ENCODE results near the gene SP4.

Gene SP4

GRCh38 chr7:21443149-21443841 is 15.4 kb downstream of the SP4 start:
- in situ Hi-C loops (cut with HindIII; ENCODE audit: low sequenced_read_pairs): no loop called here

- in situ Hi-C loops (cut with HindIII; ENCODE audit: low sequenced_read_pairs): no loop called here
These were observed 21.1 kb downstream of the SP4 start for GRCh38 chr7:21448974-21449373.

- in situ Hi-C loops (cut with HindIII; ENCODE audit: low sequenced_read_pairs): no loop called here
These were observed 22.2 kb downstream of the SP4 start for GRCh38 chr7:21450076-21450475.

- in situ Hi-C loops (cut with HindIII; ENCODE audit: low sequenced_read_pairs): no loop called here
These were observed 23.1 kb downstream of the SP4 start for GRCh38 chr7:21450941-21451340.

DNA sequence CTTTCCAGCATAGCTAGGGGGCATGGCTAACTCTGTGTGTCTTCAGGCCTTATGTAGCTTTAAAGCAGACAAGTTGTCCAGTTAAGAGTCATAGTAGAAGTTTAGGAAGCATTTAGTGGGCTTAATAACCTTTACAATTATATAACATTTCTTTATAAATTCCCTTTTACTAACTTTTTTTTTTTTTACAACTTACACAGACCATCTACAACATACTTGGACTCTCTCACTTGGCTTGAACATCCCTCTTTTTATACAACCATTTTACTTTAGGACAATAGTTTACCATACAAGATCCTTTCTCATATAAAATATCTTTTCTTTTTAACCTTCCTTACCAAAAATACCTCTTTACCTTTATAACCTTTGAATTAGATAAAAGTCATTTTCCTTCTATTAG is 26.3 kb downstream of the SP4 start:
- in situ Hi-C loops (cut with HindIII; ENCODE audit: low sequenced_read_pairs): no loop called here

DNA sequence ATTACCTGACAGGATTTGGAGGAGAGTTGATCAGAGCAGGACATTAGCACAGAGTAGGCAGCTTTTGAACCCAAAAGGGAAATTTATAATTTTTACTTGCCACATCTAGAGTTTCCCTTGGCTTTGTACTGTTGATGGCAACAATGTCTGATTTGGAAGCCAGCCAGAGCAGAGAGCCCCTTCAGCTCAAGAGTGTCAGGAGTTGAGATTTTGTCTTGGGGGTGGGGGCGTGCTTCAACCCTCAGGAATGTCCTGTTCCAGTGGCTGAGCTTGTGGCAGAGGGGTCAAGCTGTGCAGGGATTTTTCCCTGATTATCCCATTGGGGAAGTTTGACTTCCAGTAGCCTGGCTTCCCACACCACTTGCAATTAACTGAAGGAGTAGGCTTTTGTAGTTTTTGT is 27.0 kb downstream of the SP4 start:
- in situ Hi-C loops (cut with HindIII; ENCODE audit: low sequenced_read_pairs): no loop called here

GRCh38 chr7:21461282-21461681 is 33.4 kb downstream of the SP4 start:
- in situ Hi-C loops (cut with HindIII; ENCODE audit: low sequenced_read_pairs): no loop called here

DNA sequence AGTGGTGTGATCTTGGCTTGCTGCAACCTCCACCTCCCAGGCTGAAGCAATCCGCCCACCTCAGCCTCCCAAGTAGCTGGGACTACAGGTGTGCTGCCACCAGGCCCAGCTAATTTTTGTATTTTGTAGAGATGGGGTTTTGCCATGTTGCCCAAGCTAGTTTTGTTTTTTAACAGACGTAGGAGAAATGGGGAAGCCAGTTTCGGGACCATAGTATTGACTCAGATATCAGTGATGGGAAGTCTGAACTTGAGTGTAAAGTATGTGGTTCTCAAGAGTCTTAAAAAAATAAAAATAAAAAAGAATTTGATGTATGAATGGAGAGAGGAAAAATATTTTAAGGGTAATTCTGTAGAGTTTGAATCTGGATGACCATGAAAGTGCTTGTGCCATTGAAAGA is 34.2 kb downstream of the SP4 start:
- in situ Hi-C loops (cut with HindIII; ENCODE audit: low sequenced_read_pairs): no loop called here

- in situ Hi-C loops (cut with HindIII; ENCODE audit: low sequenced_read_pairs): no loop called here
These were observed 35.6 kb downstream of the SP4 start for GRCh38 chr7:21463524-21463923.

GRCh38 chr7:21468969-21469368 is 41.1 kb downstream of the SP4 start:
- in situ Hi-C loops (cut with HindIII; ENCODE audit: low sequenced_read_pairs): no loop called here

DNA sequence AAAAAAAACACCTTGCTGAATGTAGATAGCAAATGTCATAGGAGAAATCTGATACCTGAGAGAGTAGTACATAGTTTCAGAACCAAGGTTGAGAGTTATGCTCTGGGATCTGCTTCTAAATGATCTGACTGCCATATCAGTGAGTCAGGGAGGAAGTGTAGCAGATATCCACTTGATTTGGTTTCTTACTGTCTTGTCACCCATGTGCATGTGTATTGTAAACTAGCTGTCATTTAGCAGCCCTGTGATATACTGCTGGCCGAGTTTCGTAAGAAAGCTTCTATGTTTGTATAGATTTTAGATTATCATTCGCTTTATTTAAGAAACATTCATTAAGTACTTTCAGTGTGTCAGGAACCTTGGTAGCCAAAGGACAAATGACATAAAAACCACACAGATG is 42.0 kb downstream of the SP4 start:
- in situ Hi-C loops (cut with HindIII; ENCODE audit: low sequenced_read_pairs): no loop called here

- in situ Hi-C loops (cut with HindIII; ENCODE audit: low sequenced_read_pairs): no loop called here
These were observed 44.1 kb downstream of the SP4 start for GRCh38 chr7:21472029-21472428.

DNA sequence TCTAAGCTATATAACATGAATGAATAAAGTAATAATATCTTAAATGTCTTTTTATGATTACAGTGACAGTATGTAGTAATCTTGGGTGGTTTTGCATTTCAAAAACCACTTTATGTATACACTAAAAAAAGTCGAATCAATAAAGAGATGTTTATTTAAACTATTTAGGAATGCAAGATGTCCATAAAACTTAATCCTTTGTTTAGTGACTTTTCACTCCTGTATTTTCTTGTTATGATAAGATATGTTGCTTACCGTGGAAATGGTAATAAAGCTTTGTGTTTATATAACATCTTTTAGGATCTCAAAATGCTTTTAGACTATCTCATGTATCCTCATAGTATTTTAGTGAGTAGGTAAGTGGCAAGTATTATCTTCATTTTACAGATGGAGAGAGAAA is 48.5 kb downstream of the SP4 start:
- in situ Hi-C loops (cut with HindIII; ENCODE audit: low sequenced_read_pairs): no loop called here

DNA sequence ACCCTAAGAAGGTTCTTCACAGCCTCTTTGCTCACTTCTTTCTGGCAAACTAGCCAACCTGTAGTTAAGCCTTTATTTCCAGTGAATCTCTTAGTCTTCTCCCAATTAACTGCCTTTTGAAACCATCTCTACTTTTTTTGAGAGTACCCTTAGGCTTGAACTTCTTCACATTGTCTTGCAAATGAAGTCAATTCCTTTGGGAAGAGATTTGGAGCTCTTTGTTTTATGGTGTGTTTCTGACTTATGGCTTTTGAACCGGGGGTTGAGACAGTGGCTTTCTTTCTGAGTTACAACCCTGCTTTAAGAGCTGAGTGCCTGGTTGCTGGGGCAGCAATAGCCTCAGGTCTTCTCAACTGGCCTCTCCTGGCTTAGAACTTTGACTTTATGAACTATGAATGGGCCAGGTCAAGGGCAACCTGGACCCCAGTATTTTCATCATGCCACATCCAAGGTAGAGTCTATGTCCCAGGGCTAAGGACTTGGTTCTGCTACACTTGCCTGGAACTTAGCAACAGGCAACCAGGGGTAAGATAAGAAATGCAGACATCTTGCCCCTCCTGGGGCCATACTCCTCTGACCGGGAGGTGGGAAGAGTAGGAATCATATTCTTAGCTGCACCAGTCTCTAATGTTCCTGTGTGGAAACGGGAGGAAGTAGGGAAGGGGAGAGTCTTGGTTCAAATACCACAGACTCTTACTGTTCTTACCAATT is 53.0 kb downstream of the SP4 start:
- in situ Hi-C loops (cut with HindIII; ENCODE audit: low sequenced_read_pairs): no loop called here

DNA sequence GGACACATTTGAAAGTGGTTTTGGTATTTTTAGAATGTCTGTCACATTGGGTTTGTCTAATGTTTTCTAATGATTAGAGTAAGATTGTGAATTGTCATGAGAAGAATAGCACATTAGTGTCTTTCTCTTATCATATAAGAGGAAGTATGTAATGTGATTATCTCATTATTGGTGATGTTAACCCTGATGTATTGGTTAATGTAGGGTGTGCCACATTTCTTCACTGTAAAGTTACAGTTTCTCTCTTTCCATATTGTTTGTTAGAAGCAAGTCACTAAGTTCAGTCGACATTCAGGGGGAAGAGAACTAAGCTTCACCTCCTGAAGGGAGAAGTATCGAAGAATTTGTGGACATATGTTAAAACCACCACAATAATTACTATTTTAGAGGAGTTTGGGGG is 58.6 kb downstream of the SP4 start:
- in situ Hi-C loops (cut with HindIII; ENCODE audit: low sequenced_read_pairs): no loop called here

- in situ Hi-C loops (cut with HindIII; ENCODE audit: low sequenced_read_pairs): no loop called here
These were observed 67.8 kb downstream of the SP4 start for GRCh38 chr7:21495731-21496130.

DNA sequence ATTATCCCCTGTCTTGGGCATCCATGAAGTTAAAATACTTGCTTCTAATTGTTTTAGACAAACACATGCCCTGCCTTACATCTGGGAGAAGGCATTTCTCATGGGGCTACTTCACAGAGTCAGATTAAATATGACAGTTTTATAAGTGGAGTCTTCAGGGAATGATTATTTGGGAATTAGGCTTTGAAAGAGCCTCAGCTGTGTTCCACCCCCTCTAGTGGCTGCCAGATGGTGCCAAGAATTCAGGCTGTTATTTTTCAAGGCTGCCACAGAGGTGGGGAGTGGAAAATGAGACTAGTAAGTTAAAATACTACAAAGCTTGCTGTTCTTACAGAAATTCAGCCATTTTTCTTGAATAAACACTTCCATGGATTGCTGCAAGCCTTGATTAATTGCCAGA is 69.2 kb downstream of the SP4 start:
- in situ Hi-C loops (cut with HindIII; ENCODE audit: low sequenced_read_pairs): no loop called here

- in situ Hi-C loops (cut with HindIII; ENCODE audit: low sequenced_read_pairs): no loop called here
These were observed 72.4 kb downstream of the SP4 start for GRCh38 chr7:21500117-21500832.

DNA sequence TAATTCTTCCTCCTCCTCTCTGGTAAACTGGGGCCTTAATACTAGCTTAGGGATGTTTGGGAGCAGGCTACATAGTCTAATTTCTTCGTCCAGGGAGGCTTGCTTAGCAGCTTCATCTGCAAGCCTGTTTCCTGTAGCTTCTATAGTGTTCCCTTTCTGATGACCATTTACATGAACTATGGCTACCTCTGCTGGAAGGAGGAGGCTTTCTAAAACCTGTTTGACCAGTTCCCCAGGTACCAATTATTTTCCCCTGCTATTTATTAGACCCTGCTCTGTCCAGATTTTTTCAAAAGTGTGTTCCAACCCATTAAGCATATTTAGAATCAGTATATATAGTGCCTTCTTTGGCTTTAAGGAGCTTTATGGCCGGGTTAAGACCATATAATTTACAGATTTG is 76.1 kb downstream of the SP4 start:
- in situ Hi-C loops (cut with HindIII; ENCODE audit: low sequenced_read_pairs): no loop called here

DNA sequence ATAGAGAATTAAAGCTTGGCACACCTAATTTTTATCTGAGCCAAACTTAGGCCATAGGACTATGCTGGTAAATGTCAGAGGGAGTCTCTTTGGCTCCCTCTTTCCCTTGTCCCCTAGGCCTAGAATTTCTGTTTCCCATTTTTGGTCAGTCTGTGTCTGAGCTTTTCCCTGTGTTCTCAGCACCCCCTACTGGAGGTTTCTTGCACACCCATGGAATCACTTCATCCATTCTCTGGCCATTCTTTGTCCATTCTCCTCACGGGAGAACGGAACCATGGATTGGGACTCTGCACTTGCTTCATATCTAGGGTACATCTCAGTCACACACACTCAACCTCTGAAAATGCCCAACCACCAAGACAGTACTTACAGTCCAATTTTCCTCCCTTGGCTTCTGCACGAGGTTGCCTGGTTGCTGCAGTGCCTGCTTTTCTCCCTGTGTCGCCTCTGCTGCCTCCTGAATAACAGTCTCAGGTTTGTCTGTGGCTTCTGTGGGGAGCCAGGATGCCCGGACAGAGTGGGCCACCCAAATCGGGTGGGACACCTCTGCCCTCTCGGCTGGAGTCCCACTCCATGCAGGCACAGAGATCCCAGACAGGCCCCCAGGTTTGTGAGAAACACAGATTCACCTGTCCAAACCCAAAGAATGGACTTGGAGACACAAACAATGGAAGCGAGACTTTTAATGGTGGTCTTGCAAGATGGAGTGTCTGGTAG is 79.9 kb downstream of the SP4 start:
- in situ Hi-C loops (cut with HindIII; ENCODE audit: low sequenced_read_pairs): no loop called here

DNA sequence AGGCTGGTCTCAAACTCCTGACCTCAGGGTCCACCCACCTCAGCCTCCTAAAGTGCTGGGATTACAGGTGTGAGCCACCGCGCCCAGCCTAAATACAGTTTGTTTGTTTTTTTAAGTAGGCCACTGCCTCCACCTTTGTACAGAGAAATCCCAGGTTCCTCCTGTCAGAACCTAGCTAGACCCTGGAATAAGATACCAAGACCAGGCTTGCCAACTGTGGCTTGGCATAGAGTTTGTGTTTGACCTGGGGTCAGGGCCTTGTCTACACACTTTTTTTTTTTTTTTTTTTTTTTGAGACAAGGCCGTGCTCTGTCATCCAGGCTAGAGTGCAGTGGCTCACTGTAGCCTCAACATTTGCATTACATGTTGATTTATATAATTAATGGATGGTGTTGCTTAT is 80.7 kb downstream of the SP4 start:
- in situ Hi-C loops (cut with HindIII; ENCODE audit: low sequenced_read_pairs): no loop called here

DNA sequence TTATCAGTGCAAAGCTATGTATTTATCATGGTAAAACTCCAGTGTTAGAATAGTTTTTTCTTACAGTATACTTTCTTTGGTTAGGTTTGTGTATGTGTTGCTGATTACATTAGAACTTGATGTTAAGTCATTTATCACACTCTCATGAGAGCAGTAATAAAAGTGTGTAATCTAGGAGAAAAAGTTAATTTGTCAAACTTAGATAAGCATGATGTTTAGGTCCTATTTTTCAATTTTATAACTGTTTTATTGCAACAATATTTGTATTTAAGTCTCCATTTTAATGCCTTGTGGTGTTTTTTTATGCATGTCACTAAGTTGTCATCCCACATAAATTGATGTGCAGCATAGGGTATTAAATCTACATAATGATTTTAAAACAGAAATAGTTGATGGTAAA is 86.2 kb downstream of the SP4 start:
- in situ Hi-C loops (cut with HindIII; ENCODE audit: low sequenced_read_pairs): no loop called here
